NT2/D1 (cell line): ENCODE data around the gene DAPP1.

ENCODE experiments used
- SUZ12 ChIP-seq: IDR thresholded peaks from 2 replicates; pipeline ENCODE4 v1.6.1; 2011; ENCODE audit not compliant: insufficient read length, insufficient read depth; ENCODE audit errors: extremely low read depth
- YY1 ChIP-seq: IDR thresholded peaks from 2 replicates; pipeline ENCODE4 v1.6.1; 2011; ENCODE audit not compliant: insufficient read length, insufficient read depth
- ZNF274 ChIP-seq: IDR thresholded peaks from 2 replicates; pipeline ENCODE4 v1.6.1; 2011; ENCODE audit warnings: mild to moderate bottlenecking, low read depth, low read length

- no peak for TF ChIP-seq YY1
- no peak for TF ChIP-seq SUZ12
- TF ChIP-seq ZNF274 = no peak
Observed at GRCh38 chr4:99893029-99893428, 76.4 kb downstream of the DAPP1 start.
